Measurements from ENCODE around the gene MTUS2. TPM values are rescaled to one million over a fixed set of nuclear protein-coding genes. Genes with fewer than 3 reads are reported as not detected.

The MTUS2 gene
- 0.01 to 0.02 TPM in 2 of 5 replicates, not detected in the others for total RNA-seq (2022; extraction: Qiagen RNA extraction; ENCODE audit: low read depth)

GRCh38 chr13:28820099-28821051 is at the start of gene MTUS2:
Gene MTUS2 (plus strand): TSS chr13:28820339.

Other genes with a start within 250 kb of the MTUS2 start
- 69.6 to 128 TPM (median 111 TPM) in 5 replicates for gene POMP, start 161.2 kb upstream of the MTUS2 start, total RNA-seq (2022; extraction: Qiagen RNA extraction; ENCODE audit: low read depth)
- gene SLC46A3, start 101.4 kb upstream of the MTUS2 start, total RNA-seq (2022; extraction: Qiagen RNA extraction; ENCODE audit: low read depth), result 0.72 to 2.0 TPM (median 1.7 TPM) in 5 replicates